GM23248 (cell line): Measurements from ENCODE around the gene LGI4. TPM values are rescaled to one million over a fixed set of nuclear protein-coding genes. Genes with fewer than 3 reads are reported as not detected.
A peak's percentile ranks its signal among the peaks of the same experiment; 100 is the strongest.

Experiments
- DNase-seq: peaks from one replicate; pipeline ENCODE4 v3.0.0-alpha.2; 2015
- H2AFZ ChIP-seq: fragments of 200-600 bp; sonication (generic); 2 replicates; pipeline ENCODE4 v1.6.1; 2016; ENCODE audit warnings: antibody characterized with exemption
- H3F3A ChIP-seq: fragments of 200-600 bp; sonication (generic); 2 replicates; pipeline ENCODE4 v1.6.1; 2016; ENCODE audit warnings: mild to moderate bottlenecking, antibody characterized with exemption, mixed run types; ENCODE audit not compliant: insufficient read depth
- H3K27ac ChIP-seq: fragments of 200-600 bp; sonication (generic); 2 replicates; pipeline ENCODE4 v1.5.1; 2016; ENCODE audit warnings: mild to moderate bottlenecking
- H3K27me3 ChIP-seq: fragments of 200-600 bp; sonication (generic); replicated peaks from 2 replicates; pipeline ENCODE4 v1.6.1; 2016; ENCODE audit warnings: mild to moderate bottlenecking; ENCODE audit not compliant: insufficient read depth
- H3K36me3 ChIP-seq: fragments of 200-600 bp; sonication (generic); 2 replicates; pipeline ENCODE4 v1.6.1; 2016; ENCODE audit warnings: low read depth, mild to moderate bottlenecking
- H3K4me1 ChIP-seq: fragments of 200-600 bp; sonication (generic); 2 replicates; pipeline ENCODE4 v1.6.1; 2016; ENCODE audit warnings: mild to moderate bottlenecking; ENCODE audit not compliant: insufficient read depth
- H3K4me2 ChIP-seq: fragments of 200-600 bp; sonication (generic); one replicate; pipeline ENCODE4 v1.6.1; 2016; ENCODE audit warnings: mild to moderate bottlenecking; ENCODE audit not compliant: unreplicated experiment
- H3K4me3 ChIP-seq: fragments of 200-600 bp; sonication (generic); 2 replicates; pipeline ENCODE4 v1.5.1; 2016; ENCODE audit warnings: mild to moderate bottlenecking
- H3K79me2 ChIP-seq: fragments of 200-600 bp; sonication (generic); 2 replicates; pipeline ENCODE4 v1.6.1; 2016; ENCODE audit warnings: mild to moderate bottlenecking; ENCODE audit not compliant: insufficient read depth
- H3K9ac ChIP-seq: fragments of 200-600 bp; sonication (generic); 2 replicates; pipeline ENCODE4 v1.6.1; 2016; ENCODE audit warnings: mild to moderate bottlenecking
- H3K9me2 ChIP-seq: fragments of 200-600 bp; sonication (generic); 2 replicates; pipeline ENCODE4 v1.6.1; 2016; ENCODE audit warnings: mixed run types, mild to moderate bottlenecking, moderate library complexity; ENCODE audit not compliant: insufficient read depth
- H3K9me3 ChIP-seq: fragments of 200-600 bp; sonication (generic); one replicate; pipeline ENCODE4 v1.6.1; 2017; ENCODE audit warnings: low read depth
- H4K20me1 ChIP-seq: fragments of 200-600 bp; sonication (generic); 2 replicates; pipeline ENCODE4 v1.6.0; 2016; ENCODE audit not compliant: insufficient read depth
- EZH2 ChIP-seq: fragments of 200-600 bp; sonication (generic); IDR thresholded peaks from 2 replicates; pipeline ENCODE4 v1.6.1; 2018; ENCODE audit warnings: antibody characterized with exemption, mild to moderate bottlenecking; ENCODE audit not compliant: insufficient read depth, poor library complexity, severe bottlenecking
- EZH2phosphoT487 ChIP-seq: fragments of 200-600 bp; sonication (generic); IDR thresholded peaks from 2 replicates; pipeline ENCODE4 v1.6.1; 2018; ENCODE audit warnings: antibody characterized with exemption, moderate library complexity, mild to moderate bottlenecking, low read depth; ENCODE audit not compliant: insufficient read depth
- WGBS, 2 experiments: methylation state at CpG; one replicate each; pipeline ENCODE4 v1.1.6; 2015 to 2017; ENCODE audit warnings: low lambda C conversion rate in 2 of 2, low coverage in 1 of 2; ENCODE audit errors: missing lambda C conversion rate in 2 of 2; 5-methylcytosine and 5-hydroxymethylcytosine counted together
- in situ Hi-C: fragments of 300-500 bp; cut with MboI; formaldehyde crosslinking; loops from 2 replicates; pipeline ENCODE4 v1.15.0; 2020
- polyA plus RNA-seq: library from polyadenylated mRNA; unstranded; fragments of >200 nt; fragmentation: Nextera tagmentation; extraction: Ambion mirVana; gene quantifications from 2 replicates; pipeline ENCODE4 v1.2.1, GENCODE V29; 2016
- total RNA-seq: library from RNA; depleted of rRNA; stranded (reverse); fragments of >200 nt; shearing (Covaris generic); gene quantifications from 2 replicates; pipeline ENCODE4 v1.2.3, GENCODE V29; 2014

Gene LGI4
- total and polyA plus RNA-seq, 2 experiments from 2014 or later = 0.06 to 0.86 TPM

DNA sequence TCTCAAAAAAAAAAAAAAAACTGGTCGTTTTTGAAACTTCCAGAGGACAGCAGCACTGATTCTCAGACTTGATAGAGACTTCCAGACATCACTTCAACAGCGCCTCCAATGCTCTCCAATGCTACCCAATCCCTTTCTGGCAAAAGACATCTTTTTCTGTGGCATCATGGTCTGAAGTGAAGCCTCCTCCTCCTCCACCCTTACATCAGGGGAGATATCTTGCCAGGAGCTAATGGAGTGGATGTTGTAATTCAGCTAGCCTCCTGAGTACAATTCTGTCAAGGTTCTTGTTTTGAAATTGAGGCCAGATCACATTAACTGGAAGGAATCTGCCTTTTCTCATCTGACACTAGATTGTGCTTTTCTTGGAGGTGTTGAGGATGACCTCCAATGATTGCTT, 43.8 kb upstream of the LGI4 start:
- no peaks in the 10 kb centered on the region for H4K20me1 ChIP-seq
- no peaks in the 10 kb centered on the region for H3K9me2 ChIP-seq
- no peak overlapping the region for H3K4me2 ChIP-seq
- no peak overlapping the region for H3K27ac ChIP-seq
- H2AFZ ChIP-seq = no peak overlapping the region
- TF ChIP-seq EZH2 (no peak), EZH2phosphoT487 (no peak)
- H3K36me3 ChIP-seq = no peaks in the 10 kb centered on the region
- WGBS, 2 experiments = 29 to 41% methylated on average over 2 of the region's 2 CpGs
- peaks cover 7% of the 10 kb centered on the region for H3K4me1 ChIP-seq
- H3K79me2 ChIP-seq = no peaks in the 10 kb centered on the region
- DNase-seq = peak; percentile 41
- in situ Hi-C loops = no loop called here
- H3K4me3 ChIP-seq = no peak overlapping the region
- H3F3A ChIP-seq = peaks cover 11% of the 10 kb centered on the region
- H3K27me3 ChIP-seq = no peaks in the 10 kb centered on the region
- no peak overlapping the region for H3K9ac ChIP-seq
- H3K9me3 ChIP-seq = no peaks in the 10 kb centered on the region

- Histone ChIP-seq H3K4me2 (no peak overlapping the region), H3K4me3 (no peak overlapping the region), H3K36me3 (no peaks in the 10 kb centered on the region), H3F3A (peaks cover 11% of the 10 kb centered on the region), H3K9ac (no peak overlapping the region), H3K27me3 (no peaks in the 10 kb centered on the region), H3K4me1 (peaks cover 7% of the 10 kb centered on the region), H4K20me1 (no peaks in the 10 kb centered on the region), H2AFZ (no peak overlapping the region), H3K9me3 (no peaks in the 10 kb centered on the region), H3K27ac (no peak overlapping the region), H3K79me2 (no peaks in the 10 kb centered on the region), H3K9me2 (no peaks in the 10 kb centered on the region)
- no peak for DNase-seq
- 65 to 69% methylated on average over 7 of the region's 7 CpGs for WGBS, 2 experiments
- in situ Hi-C loops = no loop called here
- TF ChIP-seq EZH2phosphoT487 (no peak), EZH2 (no peak)
Observed at GRCh38 chr19:35177377-35178274, 42.8 kb upstream of the LGI4 start.

DNA sequence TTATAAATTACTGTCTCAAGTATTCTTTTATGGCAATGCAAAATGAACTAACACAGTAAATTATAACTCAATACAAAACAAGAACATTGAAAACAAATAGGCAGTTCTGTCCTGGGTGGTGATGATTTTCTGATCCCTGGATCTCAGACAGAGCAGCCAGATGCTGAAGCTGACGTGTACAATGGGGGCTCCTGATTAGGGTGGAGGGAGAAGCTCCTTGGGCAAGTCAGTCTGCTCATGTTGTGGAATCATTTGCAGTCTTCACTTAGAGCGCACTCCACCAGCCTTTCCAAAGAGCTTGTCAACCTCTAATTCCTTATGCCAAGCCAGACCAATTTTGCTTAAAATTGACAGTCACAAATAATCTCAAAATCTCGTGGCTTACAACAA, 41.3 kb upstream of the LGI4 start:
- no peaks in the 10 kb centered on the region for H3K9me3 ChIP-seq
- no peaks in the 10 kb centered on the region for H4K20me1 ChIP-seq
- no peak for TF ChIP-seq EZH2
- TF ChIP-seq EZH2phosphoT487 = no peak
- H3K36me3 ChIP-seq = no peaks in the 10 kb centered on the region
- no peak overlapping the region; the same call in 1 of the 2 replicates for H2AFZ ChIP-seq
- in situ Hi-C loops = no loop called here
- H3F3A ChIP-seq = peaks cover 15% of the 10 kb centered on the region
- peak overlapping the region; percentile 38 for H3K4me2 ChIP-seq
- WGBS, 2 experiments = 3 to 6% methylated on average over 3 of the region's 3 CpGs
- H3K4me1 ChIP-seq = peaks cover 7% of the 10 kb centered on the region
- H3K9me2 ChIP-seq = no peaks in the 10 kb centered on the region
- no peaks in the 10 kb centered on the region for H3K79me2 ChIP-seq
- H3K27ac ChIP-seq = peak overlapping the region; percentile 29
- DNase-seq = no peak
- H3K27me3 ChIP-seq = no peaks in the 10 kb centered on the region
- H3K9ac ChIP-seq = no peak overlapping the region; the same call in 1 of the 2 replicates
- H3K4me3 ChIP-seq = no peak overlapping the region

- no peaks in the 10 kb centered on the region for H3K9me3 ChIP-seq
- in situ Hi-C loops = no loop called here
- no peak overlapping the region for H2AFZ ChIP-seq
- DNase-seq = no peak
- 92 to 93% methylated on average over 6 of the region's 6 CpGs for WGBS, 2 experiments
- no peaks in the 10 kb centered on the region for H3K9me2 ChIP-seq
- H3K27me3 ChIP-seq = no peaks in the 10 kb centered on the region
- no peak overlapping the region for H3K9ac ChIP-seq
- no peak overlapping the region for H3K27ac ChIP-seq
- H3K4me3 ChIP-seq = no peak overlapping the region
- TF ChIP-seq EZH2phosphoT487 (no peak), EZH2 (no peak)
- H4K20me1 ChIP-seq = no peaks in the 10 kb centered on the region
- peaks cover 7% of the 10 kb centered on the region for H3K4me1 ChIP-seq
- H3K4me2 ChIP-seq = no peak overlapping the region
- H3K36me3 ChIP-seq = no peaks in the 10 kb centered on the region
- peaks cover 15% of the 10 kb centered on the region for H3F3A ChIP-seq
- no peaks in the 10 kb centered on the region for H3K79me2 ChIP-seq
Observed at GRCh38 chr19:35174226-35174625, 39.4 kb upstream of the LGI4 start.
